HG02678 (cell line): Measurements from ENCODE around the gene COQ8B.

ENCODE experiments used
- ATAC-seq: cut with Tn5 transposase; IDR thresholded peaks from one replicate; pipeline ENCODE4 v1.9.1; 2021; ENCODE audit warnings: mild to moderate bottlenecking, moderate library complexity; ENCODE audit not compliant: unreplicated experiment

Gene COQ8B

DNA sequence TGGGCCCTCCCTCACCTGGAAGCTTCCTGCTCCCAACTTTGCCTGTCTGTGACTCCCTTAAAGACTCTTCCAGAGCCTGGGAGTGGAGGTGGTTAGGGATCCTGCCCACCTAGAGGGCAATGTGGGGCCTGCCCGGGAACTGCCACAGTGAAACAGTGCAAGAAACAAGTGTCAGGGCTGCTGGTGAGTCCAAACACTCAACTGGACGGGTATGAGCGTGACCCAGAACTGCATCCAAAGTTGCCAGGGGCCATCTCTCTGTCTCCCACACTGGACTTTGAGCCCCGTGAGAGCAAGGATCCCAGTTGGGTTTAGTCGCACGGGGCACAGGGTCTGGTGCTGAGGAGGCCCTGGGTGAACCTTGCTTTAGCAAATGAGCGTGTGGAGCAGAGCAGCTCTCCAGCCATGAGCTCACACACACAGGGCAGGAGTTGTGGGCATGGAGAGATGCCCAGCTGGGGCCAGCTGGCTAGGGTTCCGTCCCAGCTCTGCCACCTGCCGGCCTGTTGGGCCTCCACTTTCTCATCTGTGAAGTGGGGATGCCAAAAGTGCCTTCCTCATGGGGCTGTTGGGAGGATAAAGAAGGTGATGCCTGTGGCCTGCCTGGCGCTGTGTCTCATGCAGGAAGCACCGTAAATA, 23.4 kb downstream of the COQ8B start:
- no peak for ATAC-seq

DNA sequence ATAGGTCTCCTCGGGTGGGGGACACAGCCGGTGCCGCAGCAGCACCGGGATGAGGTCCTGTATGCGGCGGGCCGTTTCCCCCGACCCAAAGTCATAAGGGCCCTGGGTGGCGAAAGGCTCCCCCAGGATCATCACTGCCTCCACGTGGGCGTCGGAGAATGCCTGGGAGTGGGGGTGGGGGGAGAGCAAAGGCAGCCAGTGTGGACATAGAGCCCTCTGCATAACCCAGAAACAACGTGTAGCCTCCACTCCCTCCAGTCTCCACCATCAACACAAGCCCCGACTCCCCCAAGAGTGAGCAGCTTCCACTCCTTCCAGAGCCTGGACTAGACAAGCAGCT, 24.5 kb downstream of the COQ8B start:
- no peak for ATAC-seq

DNA sequence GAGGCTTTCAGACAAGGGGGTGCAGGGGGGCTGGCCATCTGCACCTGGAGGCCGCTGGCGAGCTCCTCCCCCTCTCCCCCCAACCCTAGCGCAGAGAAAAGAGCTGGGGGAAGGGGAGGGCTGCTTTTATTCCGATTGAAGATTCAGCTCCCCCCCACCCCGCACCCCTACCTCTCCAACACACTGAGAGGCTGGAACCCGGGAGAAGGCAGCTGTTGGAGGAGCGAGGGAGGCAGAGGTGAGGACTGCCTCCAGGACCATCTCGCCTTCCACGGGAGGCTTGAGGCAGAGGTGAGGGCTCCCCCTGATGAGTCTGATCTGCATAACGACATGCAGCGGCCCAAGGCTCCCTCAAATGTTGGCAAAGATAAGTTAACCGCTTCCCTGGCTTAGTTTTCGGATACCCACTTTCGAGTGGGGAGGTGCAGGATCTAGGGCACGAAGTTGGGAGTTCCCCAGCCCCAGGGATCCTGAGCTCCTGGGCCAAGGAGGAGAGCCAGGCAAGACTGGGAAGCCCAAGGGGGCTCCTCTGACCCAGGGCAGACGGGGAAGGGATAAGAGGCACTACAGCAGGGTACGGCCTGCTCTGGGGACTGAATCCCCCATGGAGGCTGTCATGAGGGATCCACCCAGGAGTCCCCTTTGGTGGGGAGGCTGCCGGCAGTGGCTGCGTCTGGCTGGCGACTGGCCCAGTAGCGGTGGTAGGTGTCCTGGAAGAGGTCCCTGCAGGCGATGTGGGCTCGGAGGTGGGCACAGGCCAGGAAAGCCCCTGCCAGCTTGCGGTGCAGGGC, 25.1 kb downstream of the COQ8B start:
- ATAC-seq, result no peak

DNA sequence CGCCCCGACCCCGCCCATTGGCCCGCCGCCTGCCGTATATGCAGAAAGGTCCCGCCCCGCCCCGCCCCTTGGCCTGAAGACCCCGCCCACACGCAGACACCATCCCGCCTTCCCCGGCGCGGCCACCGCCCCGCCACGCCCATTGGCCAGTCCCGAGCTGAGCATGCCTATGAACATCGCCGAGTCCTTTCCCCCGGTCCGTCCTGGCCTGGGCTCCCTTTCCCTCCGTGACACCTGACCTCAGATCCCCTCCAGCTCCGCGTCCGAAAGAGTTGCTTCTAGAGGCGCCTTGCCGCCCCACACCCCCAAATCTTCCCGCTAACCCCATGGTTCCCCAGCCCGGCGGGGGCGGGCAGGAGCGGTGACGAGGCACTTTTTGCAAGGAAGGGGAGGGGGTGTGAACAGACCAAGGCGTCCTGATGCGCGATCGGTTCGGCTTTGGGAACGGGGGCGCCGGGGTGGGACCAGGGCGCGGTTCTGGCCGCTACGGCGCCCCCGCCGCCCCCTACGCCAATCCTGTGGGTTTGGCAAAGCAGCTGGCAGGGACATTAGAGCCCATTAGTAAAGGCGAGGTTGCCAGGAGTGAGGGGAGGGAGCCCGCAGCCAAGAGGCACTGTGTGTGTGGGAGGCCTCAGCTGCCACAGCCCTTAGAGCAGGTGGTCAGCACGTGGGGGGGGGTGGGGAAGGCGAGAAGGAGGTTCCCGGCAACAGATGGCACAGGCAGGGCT, 25.8 kb downstream of the COQ8B start:
- peak; percentile 74 for ATAC-seq

DNA sequence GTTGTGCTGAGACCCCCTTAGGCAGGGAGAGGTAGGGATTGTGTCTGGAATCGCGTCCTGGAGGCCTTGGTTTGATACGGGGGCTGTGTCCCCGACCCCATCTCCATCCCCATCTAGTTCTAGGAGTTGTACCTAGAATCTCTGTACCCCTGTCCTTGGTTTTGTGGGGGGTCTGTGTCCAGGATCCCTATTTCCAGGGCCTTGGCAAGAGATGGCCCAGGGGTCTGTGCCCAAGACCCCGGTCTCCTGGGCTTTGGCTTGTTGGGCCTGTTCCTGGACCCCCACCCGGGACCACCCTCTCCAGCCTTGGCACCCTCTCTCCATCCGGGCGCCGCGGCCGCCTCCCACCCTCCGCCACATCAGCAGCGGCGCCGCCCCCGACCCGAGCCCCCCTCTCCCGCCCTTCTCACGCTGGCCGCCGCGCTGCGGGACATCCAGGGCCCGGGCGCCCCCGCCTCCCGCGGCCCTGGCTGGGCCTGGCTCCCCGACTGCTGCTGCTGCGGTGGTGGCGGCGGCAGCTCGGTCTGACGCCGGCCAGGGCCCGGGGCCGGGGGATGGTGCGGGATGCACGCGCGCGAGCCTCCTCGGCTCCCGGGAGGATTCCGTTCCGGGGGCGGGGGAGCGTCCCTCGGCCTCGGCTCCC, 26.5 kb downstream of the COQ8B start, which contains the start of gene NUMBL:
TSS of gene NUMBL (minus strand) at position 602 of the 643 bp plus-strand sequence. CDS start at position 434, 168 bp downstream.
- ATAC-seq, result no peak

DNA sequence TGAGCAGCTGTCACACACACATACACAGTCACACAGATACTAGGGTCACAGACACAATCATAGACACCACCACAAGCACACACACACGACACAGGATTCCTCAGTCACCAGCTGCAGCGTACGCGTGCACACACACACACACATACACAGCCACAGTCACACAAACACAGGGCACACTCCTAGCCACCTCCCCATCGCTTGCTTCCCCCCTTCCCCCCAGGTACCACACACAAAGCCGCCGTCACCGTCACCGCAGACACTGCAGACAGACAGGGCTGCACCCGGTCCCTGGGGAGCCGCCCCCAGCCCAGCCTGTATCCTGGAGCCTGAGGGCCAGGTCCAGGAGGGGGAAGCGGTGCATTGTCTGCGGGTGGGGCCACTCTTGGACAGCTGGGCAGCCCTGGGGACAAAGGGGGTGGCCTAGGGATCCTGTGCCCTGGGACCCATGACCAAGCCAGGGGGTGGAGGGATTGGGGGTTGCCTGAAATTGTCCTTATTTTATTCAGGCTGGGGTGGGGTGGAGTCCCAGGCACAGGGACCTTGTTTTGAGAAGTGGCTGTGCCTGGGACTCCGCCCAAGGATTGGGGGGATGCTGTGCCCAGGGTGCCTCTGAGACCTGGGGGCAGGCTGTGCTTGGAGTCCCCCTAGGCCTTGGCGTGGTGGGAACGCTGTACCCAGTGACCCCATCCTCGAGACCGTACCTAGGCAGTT, 27.2 kb downstream of the COQ8B start:
- no peak for ATAC-seq

DNA sequence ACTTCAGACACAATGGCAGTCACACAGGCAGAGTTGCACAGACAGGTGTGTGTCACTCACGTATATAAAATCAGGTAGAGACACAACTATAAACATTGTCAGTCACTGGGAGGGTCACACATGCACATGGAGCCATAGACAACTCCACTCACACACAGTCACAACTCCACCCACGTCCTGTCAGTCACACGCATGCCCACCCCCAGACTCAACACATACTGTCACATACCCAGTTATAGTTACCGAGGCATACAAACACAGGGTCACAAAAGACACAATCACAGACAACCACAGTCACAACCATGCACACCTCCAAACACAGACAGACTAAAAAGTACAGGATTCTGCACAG, 27.7 kb downstream of the COQ8B start:
- no peak for ATAC-seq

DNA sequence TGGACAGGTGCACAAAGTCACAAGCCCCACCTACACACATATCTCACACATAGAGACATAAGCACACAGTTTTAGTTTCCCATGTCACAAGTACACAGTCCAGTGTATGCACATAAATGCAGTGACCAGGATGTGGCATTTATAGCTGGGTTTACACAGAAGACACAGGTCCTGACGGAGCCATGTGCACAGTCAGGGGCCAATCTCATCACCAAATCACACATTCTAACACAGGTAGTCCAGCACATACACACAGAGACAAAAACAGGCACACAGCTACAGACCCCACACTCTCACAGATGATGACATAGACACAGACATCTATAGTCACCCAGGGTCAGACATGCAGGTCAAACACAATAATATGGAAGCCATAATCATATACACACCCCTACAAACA, 28.4 kb downstream of the COQ8B start:
- ATAC-seq, result no peak

DNA sequence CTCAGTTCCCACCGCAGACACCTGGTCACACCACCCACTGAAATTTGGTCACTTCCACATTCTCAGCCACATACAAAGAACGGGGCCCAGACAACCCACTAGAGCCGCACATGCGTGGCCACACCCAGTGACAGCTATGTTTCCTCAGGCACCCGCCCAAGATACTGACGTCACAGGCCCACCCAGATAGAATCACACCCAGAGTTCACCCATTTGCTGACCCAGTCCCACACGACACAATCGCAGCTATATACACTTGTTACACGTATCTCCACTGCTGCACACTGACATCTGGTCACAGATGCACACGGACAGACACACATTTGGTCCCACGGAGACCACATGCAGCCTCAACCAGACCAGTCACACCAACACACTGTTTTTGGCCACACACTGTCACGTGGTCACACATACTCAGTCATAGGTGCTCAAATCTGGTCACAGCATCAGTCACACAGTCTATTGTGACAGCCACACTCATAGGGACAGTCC, 29.1 kb downstream of the COQ8B start:
- no peak for ATAC-seq

DNA sequence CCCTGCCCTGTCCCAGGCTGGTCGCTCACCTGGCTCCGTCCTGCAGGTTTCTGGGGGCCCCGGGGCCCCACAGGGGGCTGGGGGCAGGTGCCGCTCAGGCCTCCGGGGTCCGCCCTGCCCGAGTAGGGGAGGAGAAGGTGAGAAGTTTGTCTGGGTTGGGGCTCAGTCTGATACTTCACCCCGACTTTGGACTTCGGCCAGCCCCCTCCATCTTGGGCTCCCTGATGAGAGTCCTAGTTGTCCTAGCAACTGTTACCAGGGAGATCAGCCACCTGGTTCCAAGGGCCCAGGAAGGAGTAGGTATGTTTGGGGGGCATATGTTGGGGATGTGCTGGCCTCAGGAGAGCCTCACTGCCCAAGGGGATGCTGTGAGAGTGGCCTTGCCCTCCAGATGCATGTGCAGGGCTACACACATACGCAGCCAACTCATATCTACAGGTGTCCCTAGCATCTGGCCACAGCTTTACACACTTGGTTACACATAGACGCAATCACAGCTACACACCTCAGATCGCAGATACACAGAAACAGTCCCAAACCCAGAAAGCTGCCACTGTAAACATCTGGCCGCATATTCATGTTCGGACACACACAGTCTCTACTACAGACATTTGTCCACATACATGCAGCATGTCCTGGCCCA, 29.7 kb downstream of the COQ8B start:
- no peak for ATAC-seq

DNA sequence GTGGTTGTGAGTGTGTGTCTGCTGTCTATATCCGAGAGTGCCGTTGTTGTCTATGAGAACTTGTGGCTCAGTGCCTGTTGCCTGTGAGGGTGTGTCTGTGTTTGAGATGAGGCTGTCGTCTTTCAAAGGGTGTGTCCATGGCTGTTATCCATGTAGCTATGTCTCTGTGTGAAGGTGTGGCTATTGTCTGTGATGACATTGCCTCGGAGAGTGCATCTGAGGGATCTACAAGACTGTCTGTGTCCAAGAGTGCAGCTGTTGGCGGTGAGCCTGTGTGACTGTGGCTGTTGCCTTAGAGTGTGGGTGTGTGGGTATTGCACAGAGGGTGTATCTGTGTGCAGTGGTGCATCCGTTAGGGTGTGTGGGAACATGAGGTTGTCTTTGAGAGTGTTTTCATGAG, 31.1 kb downstream of the COQ8B start:
- ATAC-seq, result no peak

DNA sequence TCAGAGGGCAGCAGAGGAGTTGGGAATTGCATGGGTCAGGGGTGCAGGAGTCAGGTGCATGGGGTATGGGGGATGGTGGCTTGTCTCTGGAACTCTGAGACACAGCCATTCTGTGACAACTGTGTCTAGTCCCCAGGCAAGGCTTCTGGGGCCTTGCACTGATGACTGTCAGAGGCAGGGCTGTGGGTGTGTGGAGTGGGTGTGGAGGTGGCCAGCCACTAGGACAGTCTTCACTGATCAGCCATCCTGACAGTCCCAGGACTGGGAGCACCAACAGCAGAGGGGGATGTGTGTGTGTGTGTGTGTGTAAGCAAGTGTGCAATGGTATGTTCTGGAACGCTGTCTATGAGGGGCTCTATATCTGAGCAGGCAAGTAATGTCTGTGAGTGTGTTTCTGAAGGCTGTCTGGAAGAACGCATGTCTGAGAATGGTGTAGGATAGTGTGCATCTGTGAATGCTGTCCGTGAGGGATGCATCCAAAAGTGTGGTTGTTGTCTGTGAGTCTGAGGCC, 31.6 kb downstream of the COQ8B start:
- no peak for ATAC-seq

DNA sequence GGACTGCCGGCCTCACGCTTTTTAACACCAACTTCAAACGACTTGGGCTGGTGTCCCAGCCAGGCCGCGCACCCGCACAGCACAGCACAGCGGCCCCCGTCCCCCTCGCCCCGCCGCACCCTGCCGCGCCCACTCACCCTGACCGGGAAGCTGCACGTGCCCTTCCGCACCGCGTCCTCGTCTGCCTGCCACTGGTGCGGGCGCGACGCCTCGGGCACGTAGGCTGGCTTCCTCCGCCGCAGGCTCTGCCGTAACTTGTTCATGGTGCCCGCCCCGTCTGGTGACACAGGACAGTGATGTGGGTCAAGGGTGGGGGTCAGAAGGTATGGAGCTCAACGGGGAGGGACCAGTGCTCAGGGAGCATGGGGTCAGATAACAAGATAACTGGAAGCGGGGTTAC, 32.4 kb downstream of the COQ8B start:
- ATAC-seq, result no peak

DNA sequence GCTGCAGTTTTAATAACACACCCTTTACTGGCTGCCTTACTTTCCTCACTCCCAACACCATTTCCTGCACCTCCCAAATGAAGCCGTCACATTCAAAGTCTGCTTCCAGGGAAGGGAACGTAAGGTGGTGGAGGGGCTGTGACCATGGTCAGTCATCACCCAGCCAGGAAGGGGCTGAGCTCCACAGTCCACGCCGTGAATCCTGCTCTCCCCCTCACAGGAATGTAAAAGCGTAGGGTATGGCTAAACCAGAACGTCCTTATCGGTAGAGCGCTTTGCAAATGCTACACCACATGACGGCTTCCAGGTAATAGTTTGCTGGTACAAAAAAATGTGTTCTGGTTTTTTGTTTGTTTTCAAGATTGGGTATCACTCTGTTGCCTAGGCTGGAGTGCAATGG, 33.2 kb downstream of the COQ8B start:
- ATAC-seq, result no peak

DNA sequence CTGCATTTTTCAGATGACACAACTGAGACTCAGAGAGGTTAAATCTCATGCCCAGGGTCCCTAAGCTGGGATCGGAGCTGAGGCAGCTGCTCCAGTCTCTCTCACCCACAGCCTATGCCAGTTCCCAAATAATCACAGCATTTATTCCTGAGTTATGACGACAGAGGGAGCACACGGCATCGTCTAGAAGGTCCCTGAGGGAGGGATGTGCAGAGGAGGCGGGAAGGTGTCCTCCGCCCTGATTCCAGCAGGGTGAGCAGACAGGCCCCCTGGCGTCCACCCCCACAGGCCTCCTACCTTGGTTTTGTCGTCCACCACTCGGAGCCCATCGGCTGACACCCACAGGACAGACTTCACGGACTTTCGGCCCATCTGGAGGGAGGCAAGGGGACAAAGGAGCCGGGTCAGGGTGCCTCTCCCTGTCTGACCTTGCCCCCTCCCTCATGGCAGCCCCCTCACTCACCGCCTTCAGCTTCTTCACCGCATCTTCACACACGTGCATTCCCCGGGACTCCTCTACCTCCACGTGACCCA, 34.2 kb downstream of the COQ8B start:
- no peak for ATAC-seq

DNA sequence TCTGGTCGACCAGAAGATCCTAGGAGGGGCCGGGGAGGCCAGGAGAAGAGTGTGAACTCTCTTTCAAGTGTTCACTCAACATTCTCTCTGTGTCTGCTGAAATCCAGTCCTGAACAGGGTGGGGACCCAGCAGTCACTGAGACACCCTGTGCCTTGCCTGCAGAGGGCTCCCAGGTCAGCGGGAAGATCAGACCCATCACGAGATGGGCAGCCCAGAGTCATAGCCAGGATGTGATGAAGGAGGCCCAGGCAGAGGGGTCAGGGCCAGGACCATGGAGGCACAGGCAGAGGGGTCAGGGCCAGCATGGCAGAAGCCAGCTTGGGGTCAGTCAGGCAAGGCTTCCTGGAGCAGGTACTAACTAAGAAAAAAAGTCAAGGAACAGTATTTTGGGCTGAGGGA, 35.6 kb downstream of the COQ8B start:
- ATAC-seq, result no peak

DNA sequence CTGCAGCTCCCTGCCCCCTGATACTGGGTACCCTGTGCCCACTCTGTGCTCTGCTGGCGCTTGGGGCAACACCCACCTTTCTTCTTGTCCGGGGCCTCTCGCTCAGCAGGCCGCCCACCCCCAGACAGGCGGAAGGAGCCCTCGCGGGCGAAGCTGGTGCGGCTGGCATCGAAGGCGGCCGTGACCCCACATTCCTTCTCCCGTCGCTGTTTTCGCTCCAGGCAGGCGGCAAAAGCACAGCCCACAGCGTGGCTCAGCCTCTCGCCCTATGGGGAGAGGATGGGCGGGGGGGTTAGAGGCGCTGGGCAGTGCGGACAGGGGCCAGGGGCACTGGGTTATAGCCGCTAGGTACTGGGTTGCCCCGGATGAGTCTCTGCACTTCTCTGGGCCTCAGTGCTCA, 39.5 kb downstream of the COQ8B start:
- no peak for ATAC-seq

DNA sequence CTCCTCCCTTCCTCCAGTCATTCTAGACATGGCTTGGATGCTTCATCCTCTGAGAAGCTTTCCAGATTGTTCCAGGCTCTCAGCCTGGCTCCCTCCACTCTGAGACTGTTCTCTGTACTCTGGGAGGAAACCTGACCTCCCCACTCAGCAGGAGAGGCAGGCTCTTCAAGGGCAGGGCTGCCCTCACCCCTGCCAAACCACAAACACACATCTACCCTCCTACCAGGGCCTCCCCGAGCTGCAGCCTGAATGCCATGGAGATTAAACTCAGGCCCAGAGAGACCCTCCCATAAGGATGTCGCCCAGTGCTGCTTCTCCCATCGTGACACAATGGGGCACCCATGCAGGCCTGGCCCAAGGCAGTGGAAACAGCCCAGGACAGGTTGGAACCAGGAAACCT, 42.4 kb downstream of the COQ8B start:
- no peak for ATAC-seq

DNA sequence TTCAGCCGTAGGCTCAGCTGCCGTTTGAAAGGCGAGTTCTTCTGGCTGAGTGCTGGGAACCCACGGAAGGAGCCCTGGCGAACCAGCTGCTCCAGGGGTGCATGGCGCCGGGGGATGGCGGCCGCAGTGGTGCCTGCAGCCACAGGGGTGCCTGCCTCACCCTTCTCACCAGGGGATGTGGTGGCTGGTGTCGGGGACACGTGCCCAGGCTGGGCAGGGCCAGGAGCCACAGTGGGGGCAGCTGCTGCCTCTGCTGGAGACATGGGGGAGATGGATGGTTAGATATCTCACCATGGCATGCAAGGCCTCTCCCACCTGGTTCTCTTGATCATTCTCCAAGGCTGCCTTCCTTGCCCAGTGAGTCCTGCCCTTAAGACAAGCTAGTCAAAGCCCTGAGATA, 43.3 kb downstream of the COQ8B start:
- ATAC-seq, result no peak
